HUES6 (cell line): ENCODE measurements around the gene DYNLRB2.

ENCODE experiments used
- H3K27ac ChIP-seq: 2 replicates; pipeline ENCODE4 v1.7.0; 2013; ENCODE audit warnings: low read depth, mild to moderate bottlenecking, low read length, inconsistent platforms
- H3K27me3 ChIP-seq: 2 replicates; pipeline ENCODE4 v1.6.1; 2013; ENCODE audit warnings: low read length; ENCODE audit not compliant: control insufficient read depth, insufficient read depth
- H3K36me3 ChIP-seq: 2 replicates; pipeline ENCODE4 v1.6.1; 2013; ENCODE audit warnings: low read length; ENCODE audit not compliant: control insufficient read depth, insufficient read depth
- H3K4me1 ChIP-seq: 2 replicates; pipeline ENCODE4 v1.6.1; 2013; ENCODE audit warnings: low read length; ENCODE audit not compliant: control insufficient read depth, insufficient read depth
- H3K4me3 ChIP-seq: 2 replicates; pipeline ENCODE4 v1.5.1; 2013; ENCODE audit warnings: low read depth, low read length
- H3K9ac ChIP-seq: one replicate; pipeline ENCODE4 v1.6.1; 2013; ENCODE audit warnings: mild to moderate bottlenecking, low read length
- H3K9me3 ChIP-seq: 2 replicates; pipeline ENCODE4 v1.6.1; 2013; ENCODE audit warnings: low read depth, low read length; ENCODE audit not compliant: control insufficient read depth, insufficient read depth

DYNLRB2 gene

GRCh38 chr16:80518436-80518835, 22.4 kb upstream of the DYNLRB2 start:
- H3K4me3 ChIP-seq: no peak overlapping the region
- H3K27ac ChIP-seq: no peak overlapping the region
- no peaks in the 10 kb centered on the region for H3K9me3 ChIP-seq
- H3K36me3 ChIP-seq: no peaks in the 10 kb centered on the region
- H3K9ac ChIP-seq: no peak overlapping the region
- H3K27me3 ChIP-seq: no peaks in the 10 kb centered on the region
- no peaks in the 10 kb centered on the region for H3K4me1 ChIP-seq

GRCh38 chr16:80519189-80519588, 21.6 kb upstream of the DYNLRB2 start:
- no peaks in the 10 kb centered on the region for H3K36me3 ChIP-seq
- no peaks in the 10 kb centered on the region for H3K9me3 ChIP-seq
- H3K27me3 ChIP-seq: no peaks in the 10 kb centered on the region
- H3K4me1 ChIP-seq: no peaks in the 10 kb centered on the region
- no peak overlapping the region for H3K9ac ChIP-seq
- no peak overlapping the region for H3K4me3 ChIP-seq
- no peak overlapping the region for H3K27ac ChIP-seq

- Histone ChIP-seq H3K4me3 (no peak overlapping the region), H3K27me3 (no peaks in the 10 kb centered on the region), H3K9ac (no peak overlapping the region), H3K27ac (no peak overlapping the region), H3K4me1 (no peaks in the 10 kb centered on the region), H3K36me3 (no peaks in the 10 kb centered on the region), H3K9me3 (no peaks in the 10 kb centered on the region)
Observed at GRCh38 chr16:80525420-80525819, 15.4 kb upstream of the DYNLRB2 start.

- H3K4me3 ChIP-seq: no peak overlapping the region
- H3K27ac ChIP-seq: no peak overlapping the region
- no peaks in the 10 kb centered on the region for H3K4me1 ChIP-seq
- no peaks in the 10 kb centered on the region for H3K36me3 ChIP-seq
- H3K9me3 ChIP-seq: no peaks in the 10 kb centered on the region
- H3K27me3 ChIP-seq: no peaks in the 10 kb centered on the region
- no peak overlapping the region for H3K9ac ChIP-seq
Observed at GRCh38 chr16:80526418-80527061, 14.3 kb upstream of the DYNLRB2 start.

GRCh38 chr16:80527297-80527696, 13.5 kb upstream of the DYNLRB2 start:
- no peak overlapping the region for H3K9ac ChIP-seq
- peaks cover 3% of the 10 kb centered on the region; the same call in 1 of the 2 replicates for H3K27me3 ChIP-seq
- H3K4me1 ChIP-seq: no peaks in the 10 kb centered on the region
- no peaks in the 10 kb centered on the region for H3K9me3 ChIP-seq
- no peaks in the 10 kb centered on the region for H3K36me3 ChIP-seq
- no peak overlapping the region for H3K27ac ChIP-seq
- H3K4me3 ChIP-seq: no peak overlapping the region

- no peak overlapping the region for H3K27ac ChIP-seq
- H3K9ac ChIP-seq: no peak overlapping the region
- no peaks in the 10 kb centered on the region for H3K36me3 ChIP-seq
- no peak overlapping the region for H3K4me3 ChIP-seq
- no peaks in the 10 kb centered on the region for H3K9me3 ChIP-seq
- H3K27me3 ChIP-seq: peaks cover 20% of the 10 kb centered on the region; the same call in 1 of the 2 replicates
- no peaks in the 10 kb centered on the region for H3K4me1 ChIP-seq
Observed at GRCh38 chr16:80530479-80530878, 10.3 kb upstream of the DYNLRB2 start.

- Histone ChIP-seq H3K9me3 (no peaks in the 10 kb centered on the region; the same call in 1 of the 2 replicates), H3K36me3 (no peaks in the 10 kb centered on the region), H3K27me3 (peaks cover 65% of the 10 kb centered on the region), H3K4me1 (no peaks in the 10 kb centered on the region), H3K27ac (no peak overlapping the region), H3K4me3 (no peak overlapping the region), H3K9ac (no peak overlapping the region)
Observed at GRCh38 chr16:80536238-80536637, 4.6 kb upstream of the DYNLRB2 start.

GRCh38 chr16:80541306-80541694, 507 bp downstream of the DYNLRB2 start:
- H3K27me3 ChIP-seq: peaks cover 53% of the 10 kb centered on the region
- peak overlapping the region; percentile 75 for H3K4me3 ChIP-seq
- H3K27ac ChIP-seq: no peak overlapping the region
- no peaks in the 10 kb centered on the region; the same call in 1 of the 2 replicates for H3K9me3 ChIP-seq
- H3K4me1 ChIP-seq: no peaks in the 10 kb centered on the region
- no peaks in the 10 kb centered on the region for H3K36me3 ChIP-seq
- H3K9ac ChIP-seq: no peak overlapping the region

GRCh38 chr16:80543162-80543561, 2.4 kb downstream of the DYNLRB2 start:
- Histone ChIP-seq H3K9ac (no peak overlapping the region), H3K36me3 (no peaks in the 10 kb centered on the region), H3K27ac (no peak overlapping the region), H3K27me3 (peaks cover 40% of the 10 kb centered on the region), H3K4me1 (no peaks in the 10 kb centered on the region), H3K9me3 (no peaks in the 10 kb centered on the region; the same call in 1 of the 2 replicates), H3K4me3 (no peak overlapping the region)

- no peaks in the 10 kb centered on the region for H3K36me3 ChIP-seq
- H3K27me3 ChIP-seq: peaks cover 28% of the 10 kb centered on the region
- no peak overlapping the region for H3K27ac ChIP-seq
- H3K4me1 ChIP-seq: no peaks in the 10 kb centered on the region
- H3K9ac ChIP-seq: no peak overlapping the region
- H3K9me3 ChIP-seq: no peaks in the 10 kb centered on the region; the same call in 1 of the 2 replicates
- no peak overlapping the region for H3K4me3 ChIP-seq
Observed at GRCh38 chr16:80544326-80544725, 3.5 kb downstream of the DYNLRB2 start.

- H3K4me3 ChIP-seq: no peak overlapping the region
- no peaks in the 10 kb centered on the region for H3K36me3 ChIP-seq
Observed at GRCh38 chr16:80546249-80546648, 5.5 kb downstream of the DYNLRB2 start.

More at GRCh38 chr16:80546249-80546648, 5.5 kb downstream of the DYNLRB2 start:
- Histone ChIP-seq H3K9me3 (no peaks in the 10 kb centered on the region), H3K4me1 (no peaks in the 10 kb centered on the region), H3K9ac (no peak overlapping the region), H3K27me3 (peaks cover 26% of the 10 kb centered on the region), H3K27ac (no peak overlapping the region)
